Measurements from ENCODE around the gene CDADC1. TPM values are rescaled to one million over a fixed set of nuclear protein-coding genes. Genes with fewer than 3 reads are reported as not detected.

Gene CDADC1
- total and polyA plus RNA-seq, 10 of the 15 experiments (the other 5 are each of a cell fraction or from before 2014, with no cell fraction given): 2.6 to 7.3 (median 5.2) TPM

GRCh38 chr13:49298416-49298815 is 50.7 kb downstream of the CDADC1 start:
- BruUV-seq (replicated peaks): no TSS peak
- intact Hi-C loops (cut with micrococcal nuclease; ENCODE audit: unreplicated experiment): no loop called here
- no peak for ATAC-seq

More at GRCh38 chr13:49298416-49298815, 50.7 kb downstream of the CDADC1 start:
- ChIA-PET RAD21 (ENCODE audit: unreplicated experiment) (interaction anchor here (2.5 kb wide), 1 partner anchor 309 kb away, joined by 9 read pairs; no protein-coding TSS in a partner anchor), SMC1A (ENCODE audit: uncharacterized antibody, unreplicated experiment) (interaction anchor here (3.6 kb wide), 1 partner anchor 309 kb away, joined by 22 read pairs; no protein-coding TSS in a partner anchor), POLR2A (no interaction called here), CTCF (interaction anchor here (3.9 kb wide), 1 partner anchor 310 kb away, joined by 42 read pairs; no protein-coding TSS in a partner anchor)
- Histone ChIP-seq H3K36me3 (ENCODE audit: control insufficient read depth in 2 of 2, insufficient read depth in 2 of 2, low read length in 1 of 2) (no peaks in the 10 kb centered on the region), H3K9ac (ENCODE audit: control insufficient read depth, insufficient read depth, low read length) (no peak overlapping the region), H3K79me2 (ENCODE audit: control insufficient read depth, insufficient read depth, low read length) (no peaks in the 10 kb centered on the region), H3K4me1 (ENCODE audit: control insufficient read depth, insufficient read depth, low read length) (peaks cover 3% of the 10 kb centered on the region; the same call in 1 of the 2 replicates), H4K20me1 (ENCODE audit: control insufficient read depth, insufficient read depth) (no peaks in the 10 kb centered on the region), H2AFZ (ENCODE audit: control insufficient read depth, low read depth, low read length) (no peak overlapping the region), H3K4me3 (no peak overlapping the region), H3K27ac (ENCODE audit: control insufficient read depth, insufficient read depth) (no peak overlapping the region), H3K27me3 (replicated peaks in 1 of 2; ENCODE audit: control insufficient read depth in 2 of 2, insufficient read depth in 2 of 2, low read length in 1 of 2) (no peaks in the 10 kb centered on the region), H3K4me2 (ENCODE audit: control insufficient read depth, insufficient read depth) (no peak overlapping the region), H3K9me3 (replicated peaks; ENCODE audit: control insufficient read depth, insufficient read depth, low read length) (no peaks in the 10 kb centered on the region)
- TF ChIP-seq MXI1 (IDR thresholded peaks at IDR 0.05; ENCODE audit: low read depth, low read length) (no peak), IKZF1 (conservative IDR thresholded peaks at IDR 0.05) (no peak), MYC (IDR thresholded peaks at IDR 0.05; ENCODE audit: insufficient read depth, insufficient read length, insufficient replicate concordance, low read length, severe bottlenecking) (no peak), TCF7 (IDR thresholded peaks at IDR 0.05; ENCODE audit: borderline replicate concordance) (no peak), SREBF1 (IDR thresholded peaks at IDR 0.05; ENCODE audit: low read length) (no peak), POU2F2 (IDR thresholded peaks at IDR 0.05; ENCODE audit: borderline replicate concordance, low read depth, low read length) (no peak), SP1 (IDR thresholded peaks at IDR 0.05; ENCODE audit: low read depth, low read length) (no peak), PML (IDR thresholded peaks at IDR 0.05; ENCODE audit: low read length) (no peak), ATF7 (IDR thresholded peaks at IDR 0.05; ENCODE audit: low read depth) (no peak), SKIL (IDR thresholded peaks at IDR 0.05; ENCODE audit: low read depth, poor library complexity, severe bottlenecking) (no peak), STAT3 (IDR thresholded peaks at IDR 0.05; ENCODE audit: low read depth, low read length) (no peak), NRF1 (conservative IDR thresholded peaks at IDR 0.05; ENCODE audit: low read depth, low read length) (no peak), ZBED1 (IDR thresholded peaks at IDR 0.05; ENCODE audit: borderline replicate concordance) (no peak), MAX (IDR thresholded peaks at IDR 0.05; ENCODE audit: low read depth, low read length) (no peak), RFX5 (IDR thresholded peaks at IDR 0.05; ENCODE audit: low read depth, low read length) (no peak), HCFC1 (IDR thresholded peaks at IDR 0.05; ENCODE audit: low read length) (no peak), STAT1 (conservative IDR thresholded peaks at IDR 0.05) (no peak), IRF4 (IDR thresholded peaks at IDR 0.05; ENCODE audit: low read depth, low read length) (no peak)
- in situ Hi-C loops (cut with MboI): no loop called here
- FAIRE-seq (no peak), DNase-seq (ENCODE audit: low read depth, low spot score) (no peak)

All from GM12878 (cell line).